ENCODE data around the gene INPPL1.
"Not testable (repeated sequence)": the region's sequence is repeated elsewhere in the genome, so short reads cannot be mapped to it uniquely, and the experiment has no call there.

GRCh38 chr11:72206794-72207193 is 17.8 kb upstream of the INPPL1 start:
- not testable (repeated sequence) for TF ChIP-seq CTCF (IDR thresholded peaks at IDR 0.05; ENCODE audit: borderline replicate concordance, extremely low read depth, low read length, poor library complexity, severe bottlenecking); EZH2 (IDR thresholded peaks at IDR 0.05; ENCODE audit: borderline replicate concordance, low read depth, low read length, severe bottlenecking)
